ENCODE measurements around the gene RAB8B.
A peak's percentile ranks its signal among the peaks of the same experiment; 100 is the strongest.

RAB8B gene

GRCh38 chr15:63188247-63188925 lies 1.0 kb upstream of the RAB8B start:
- H3K4me1 ChIP-seq (ENCODE audit: insufficient read depth, poor library complexity, severe bottlenecking) = peaks cover 29% of the 10 kb centered on the region
- H3K36me3 ChIP-seq (ENCODE audit: low read depth) = no peaks in the 10 kb centered on the region
- no peak for TF ChIP-seq CTCF (IDR thresholded peaks at IDR 0.05; ENCODE audit: poor library complexity, severe bottlenecking)
- H3K4me3 ChIP-seq (ENCODE audit: severe bottlenecking) = peak overlapping the region; percentile 39
- DNase-seq (ENCODE audit: low spot score) = no peak
- H3K9me3 ChIP-seq (ENCODE audit: severe bottlenecking) = no peaks in the 10 kb centered on the region
- no peaks in the 10 kb centered on the region for H3K27me3 ChIP-seq (ENCODE audit: insufficient read depth, poor library complexity, severe bottlenecking)
- ATAC-seq (ENCODE audit: low read depth) = no peak
- peak overlapping the region; percentile 8 for H3K27ac ChIP-seq (ENCODE audit: poor library complexity, severe bottlenecking)

GRCh38 chr15:63189941-63190768 lies 749 bp downstream of the RAB8B start:
- H3K36me3 ChIP-seq (ENCODE audit: low read depth) = no peaks in the 10 kb centered on the region
- H3K27ac ChIP-seq (ENCODE audit: poor library complexity, severe bottlenecking) = peak overlapping the region; percentile 23
- no peak for TF ChIP-seq CTCF (IDR thresholded peaks at IDR 0.05; ENCODE audit: poor library complexity, severe bottlenecking)
- peak overlapping the region; percentile 39 for H3K4me3 ChIP-seq (ENCODE audit: severe bottlenecking)
- H3K4me1 ChIP-seq (ENCODE audit: insufficient read depth, poor library complexity, severe bottlenecking) = peaks cover 37% of the 10 kb centered on the region
- DNase-seq (ENCODE audit: low spot score) = no peak
- H3K27me3 ChIP-seq (ENCODE audit: insufficient read depth, poor library complexity, severe bottlenecking) = no peaks in the 10 kb centered on the region
- H3K9me3 ChIP-seq (ENCODE audit: severe bottlenecking) = no peaks in the 10 kb centered on the region
- no peak for ATAC-seq (ENCODE audit: low read depth)

GRCh38 chr15:63190769-63191649 lies 1.6 kb downstream of the RAB8B start:
- Histone ChIP-seq H3K4me1 (ENCODE audit: insufficient read depth, poor library complexity, severe bottlenecking) (peaks cover 31% of the 10 kb centered on the region), H3K27ac (ENCODE audit: poor library complexity, severe bottlenecking) (peak overlapping the region; percentile 23), H3K36me3 (ENCODE audit: low read depth) (no peaks in the 10 kb centered on the region), H3K9me3 (ENCODE audit: severe bottlenecking) (no peaks in the 10 kb centered on the region), H3K4me3 (ENCODE audit: severe bottlenecking) (peak overlapping the region; percentile 39), H3K27me3 (ENCODE audit: insufficient read depth, poor library complexity, severe bottlenecking) (no peaks in the 10 kb centered on the region)
- no peak for DNase-seq (ENCODE audit: low spot score)
- no peak for TF ChIP-seq CTCF (IDR thresholded peaks at IDR 0.05; ENCODE audit: poor library complexity, severe bottlenecking)
- no peak for ATAC-seq (ENCODE audit: low read depth)

GRCh38 chr15:63191895-63192618 lies 2.7 kb downstream of the RAB8B start:
- H3K36me3 ChIP-seq (ENCODE audit: low read depth) = no peaks in the 10 kb centered on the region
- DNase-seq (ENCODE audit: low spot score) (no peak), ATAC-seq (ENCODE audit: low read depth) (no peak)
- TF ChIP-seq CTCF (IDR thresholded peaks at IDR 0.05; ENCODE audit: poor library complexity, severe bottlenecking) = no peak
- H3K4me3 ChIP-seq (ENCODE audit: severe bottlenecking) = no peak overlapping the region
- H3K9me3 ChIP-seq (ENCODE audit: severe bottlenecking) = no peaks in the 10 kb centered on the region
- H3K27me3 ChIP-seq (ENCODE audit: insufficient read depth, poor library complexity, severe bottlenecking) = no peaks in the 10 kb centered on the region
- H3K4me1 ChIP-seq (ENCODE audit: insufficient read depth, poor library complexity, severe bottlenecking) = peaks cover 26% of the 10 kb centered on the region
- no peak overlapping the region for H3K27ac ChIP-seq (ENCODE audit: poor library complexity, severe bottlenecking)

Data from RWPE2 (cell line).